DMS53 (cell line): ENCODE results near the gene KLHL3.
A peak's percentile ranks its signal among the peaks of the same experiment; 100 is the strongest.

Experiments used
- DNase-seq: peaks from one replicate; lab custom pipeline; 2025; lab: John Stamatoyannopoulos, UW

The KLHL3 gene

GRCh38 chr5:137708796-137709559, 26.9 kb downstream of the KLHL3 start:
- no peak for DNase-seq

GRCh38 chr5:137708062-137708461, 27.8 kb downstream of the KLHL3 start:
- DNase-seq: no peak

- DNase-seq: no peak
Measured at GRCh38 chr5:137706841-137707240, 29.0 kb downstream of the KLHL3 start.

GRCh38 chr5:137705106-137705505, 30.8 kb downstream of the KLHL3 start:
- no peak for DNase-seq

GRCh38 chr5:137703565-137703964, 32.3 kb downstream of the KLHL3 start:
- no peak for DNase-seq

- no peak for DNase-seq
Measured at GRCh38 chr5:137700282-137700680, 35.6 kb downstream of the KLHL3 start.

- no peak for DNase-seq
Measured at GRCh38 chr5:137699336-137700281, 36.3 kb downstream of the KLHL3 start.

GRCh38 chr5:137696481-137696880, 39.4 kb downstream of the KLHL3 start:
- DNase-seq: no peak

- no peak for DNase-seq
Measured at GRCh38 chr5:137695651-137696428, 40.0 kb downstream of the KLHL3 start.

- no peak for DNase-seq
Measured at GRCh38 chr5:137693951-137694721, 41.8 kb downstream of the KLHL3 start.

GRCh38 chr5:137693307-137693950, 42.5 kb downstream of the KLHL3 start:
- peak; percentile 5 for DNase-seq

GRCh38 chr5:137689306-137689705, 46.6 kb downstream of the KLHL3 start:
- no peak for DNase-seq

- no peak for DNase-seq
Measured at GRCh38 chr5:137688210-137688840, 47.6 kb downstream of the KLHL3 start.

GRCh38 chr5:137684761-137685160, 51.1 kb downstream of the KLHL3 start:
- DNase-seq: no peak

- no peak for DNase-seq
Measured at GRCh38 chr5:137681191-137681590, 54.7 kb downstream of the KLHL3 start.

- no peak for DNase-seq
Measured at GRCh38 chr5:137679910-137680309, 56.0 kb downstream of the KLHL3 start.

- no peak for DNase-seq
Measured at GRCh38 chr5:137679195-137679594, 56.7 kb downstream of the KLHL3 start.

- no peak for DNase-seq
Measured at GRCh38 chr5:137672881-137673280, 63.0 kb downstream of the KLHL3 start.

- no peak for DNase-seq
Measured at GRCh38 chr5:137672001-137672400, 63.9 kb downstream of the KLHL3 start.

- DNase-seq: no peak
Measured at GRCh38 chr5:137669811-137670210, 66.1 kb downstream of the KLHL3 start.
